A549 treated with CORT108297 at 1 μM for 4 hours (cell line): Measurements from ENCODE around the gene TMEM126A. TPM values are rescaled to one million over a fixed set of nuclear protein-coding genes. Genes with fewer than 3 reads are reported as not detected.

ENCODE experiments used
- total RNA-seq: library from RNA; stranded (reverse); fragments of 200-300 nt; extraction: Qiagen RNA extraction; gene quantifications from 5 replicates; pipeline ENCODE4 v1.2.3, GENCODE V29; 2022

The TMEM126A gene
- 54.6 to 62.0 TPM (median 58.4 TPM) in 5 replicates for total RNA-seq

GRCh38 chr11:85647604-85648299, at the start of gene TMEM126A:
Gene TMEM126A, plus strand, starts transcription at chr11:85647967. Its CDS starts 2,289 bp downstream, at chr11:85650256.

DNA sequence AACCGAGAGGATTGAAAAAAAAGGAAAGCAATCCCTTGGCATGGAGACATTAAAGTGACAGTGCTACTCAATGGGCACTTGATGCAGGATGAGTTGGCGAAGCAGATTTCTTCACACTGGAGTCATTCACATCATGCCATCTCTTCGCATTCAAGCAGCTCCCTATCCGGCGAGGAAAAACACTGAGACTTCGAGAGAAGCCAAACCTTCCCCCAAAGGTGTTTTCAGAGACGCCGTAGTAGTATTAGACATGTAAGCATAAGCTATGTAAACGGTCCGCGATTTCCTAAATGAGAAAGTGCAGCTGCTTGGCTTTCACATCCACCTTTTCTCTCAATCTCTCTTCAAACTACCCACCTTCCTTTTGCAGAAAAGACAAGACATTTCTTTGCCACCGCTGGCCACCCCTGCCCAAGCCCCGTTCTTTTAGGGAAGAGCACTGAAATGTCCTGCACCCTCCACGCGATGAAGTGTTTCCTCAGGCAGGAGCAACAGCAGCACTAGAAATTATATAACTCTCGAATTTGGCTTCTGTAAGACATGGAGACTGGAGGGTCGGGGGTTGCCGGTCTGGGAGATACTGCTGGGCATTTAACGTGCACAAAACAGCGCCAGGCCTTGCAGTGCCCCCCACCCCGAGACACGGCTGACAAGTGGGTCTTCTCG, 20.3 kb upstream of the TMEM126A start, which contains the start of gene DLG2:
Gene DLG2, minus strand, starts transcription at position 13 of the 666 bp plus-strand sequence.

DNA sequence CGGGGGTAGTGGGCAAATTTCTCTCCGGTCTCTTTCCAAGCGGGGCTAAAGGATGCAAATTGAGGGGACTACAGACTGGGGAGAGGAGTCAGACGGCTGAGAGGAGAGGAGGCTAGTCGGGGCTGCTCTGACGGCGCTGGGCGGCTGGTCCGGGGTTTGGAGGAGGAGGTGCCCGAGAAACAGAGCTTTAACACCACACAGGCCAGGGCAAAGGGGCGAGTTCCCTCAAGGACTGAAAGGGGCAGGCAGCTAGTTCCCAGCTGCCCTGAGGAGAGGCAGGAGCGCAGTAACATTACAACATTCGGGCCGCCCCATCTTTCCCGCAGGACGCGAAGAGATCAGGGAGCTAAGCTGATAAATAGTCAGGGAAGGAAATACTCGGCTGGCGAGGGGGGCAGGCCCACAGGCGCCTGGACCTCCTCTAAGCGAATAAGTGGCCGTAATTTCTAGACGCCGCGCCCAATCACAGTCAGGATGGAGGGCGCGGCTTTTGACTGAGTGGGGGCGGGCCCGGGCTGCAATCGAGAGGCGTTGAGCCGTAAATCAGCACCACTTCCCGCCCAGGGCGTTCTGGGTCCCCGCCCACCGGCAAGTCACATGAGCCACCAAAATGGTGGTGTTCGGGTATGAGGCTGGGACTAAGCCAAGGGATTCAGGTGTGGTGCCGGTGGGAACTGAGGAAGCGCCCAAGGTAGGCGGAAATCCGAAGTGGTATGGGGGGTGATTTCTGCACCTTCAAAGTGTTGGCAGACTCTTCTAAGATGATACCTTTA, 19.6 kb upstream of the TMEM126A start, which contains the start of gene TMEM126B:
Gene TMEM126B, plus strand, starts transcription at position 596 of the 773 bp plus-strand sequence. Its CDS starts 15 bp downstream, at position 611.

GRCh38 chr11:85664615-85665481, 17.1 kb downstream of the TMEM126A start, which contains the start of gene CREBZF:
Gene CREBZF, minus strand, starts transcription at chr11:85665129. Its CDS starts 254 bp downstream, at chr11:85664875.

GRCh38 chr11:85685820-85686459, 38.2 kb downstream of the TMEM126A start, which contains the start of gene CCDC89:
Gene CCDC89, minus strand, starts transcription at chr11:85686195. Its CDS starts 65 bp downstream, at chr11:85686130.

Other genes with a start within 250 kb of the TMEM126A start
- gene DLG2, start 20.6 kb upstream of the TMEM126A start, total RNA-seq = 0.16 to 0.50 TPM (median 0.21 TPM) in 5 replicates
- 53.0 to 72.5 TPM (median 56.3 TPM) in 5 replicates for gene TMEM126B, start 19.4 kb upstream of the TMEM126A start, total RNA-seq
- gene CREBZF, start 17.2 kb downstream of the TMEM126A start, total RNA-seq = 27.0 to 33.0 TPM (median 32.8 TPM) in 5 replicates
- gene CCDC89, start 38.2 kb downstream of the TMEM126A start, total RNA-seq = not detected in 5 replicates
- gene SYTL2, start 163.2 kb downstream of the TMEM126A start, total RNA-seq = 11.8 to 21.5 TPM (median 13.9 TPM) in 5 replicates
- not detected in 5 replicates for gene CCDC83, start 207.4 kb downstream of the TMEM126A start, total RNA-seq